MM.1S (cell line): Measurements from ENCODE around the gene POLD1.

Source experiments
- DNase-seq: peaks from one replicate; pipeline ENCODE4 v3.0.0-alpha.2; 2015
- H2AFZ ChIP-seq: fragments of 300-600 bp; sonication (generic); 2 replicates; pipeline ENCODE4 v1.6.0; 2016; ENCODE audit warnings: antibody characterized with exemption, low read length
- H3F3A ChIP-seq: fragments of 300-600 bp; sonication (generic); 2 replicates; pipeline ENCODE4 v1.6.1; 2016; ENCODE audit warnings: mild to moderate bottlenecking, antibody characterized with exemption, low read length, moderate library complexity, mixed read lengths; ENCODE audit not compliant: insufficient read depth
- H3K27ac ChIP-seq: fragments of 300-600 bp; sonication (generic); 2 replicates; pipeline ENCODE4 v1.5.1; 2016; ENCODE audit warnings: mild to moderate bottlenecking, low read length
- H3K27me3 ChIP-seq: fragments of 300-600 bp; sonication (generic); replicated peaks from 2 replicates; pipeline ENCODE4 v1.6.0; 2016; ENCODE audit warnings: low read length; ENCODE audit not compliant: insufficient read depth
- H3K36me3 ChIP-seq: fragments of 300-600 bp; sonication (generic); replicated peaks from 2 replicates; pipeline ENCODE4 v1.6.1; 2016; ENCODE audit warnings: mild to moderate bottlenecking, low read length, mixed read lengths; ENCODE audit not compliant: insufficient read depth
- H3K4me1 ChIP-seq: fragments of 300-600 bp; sonication (generic); 2 replicates; pipeline ENCODE4 v1.6.1; 2016; ENCODE audit warnings: low read length, mixed read lengths
- H3K4me2 ChIP-seq: fragments of 300-600 bp; sonication (generic); 2 replicates; pipeline ENCODE4 v1.6.0; 2016; ENCODE audit warnings: low read depth, low read length
- H3K4me3 ChIP-seq: fragments of 300-600 bp; sonication (generic); 2 replicates; pipeline ENCODE4 v1.5.1; 2016; ENCODE audit warnings: low read length, mixed read lengths
- H3K79me2 ChIP-seq: fragments of 300-600 bp; sonication (generic); 2 replicates; pipeline ENCODE4 v1.6.1; 2016; ENCODE audit warnings: mixed run types, low read length, mixed read lengths
- H3K9ac ChIP-seq: fragments of 300-600 bp; sonication (generic); 2 replicates; pipeline ENCODE4 v1.6.1; 2016; ENCODE audit warnings: low read length, mixed read lengths
- H3K9me2 ChIP-seq: fragments of 300-600 bp; sonication (generic); replicated peaks from 2 replicates; pipeline ENCODE4 v1.6.1; 2016; ENCODE audit warnings: mild to moderate bottlenecking, low read length, mixed read lengths; ENCODE audit not compliant: insufficient read depth
- H3K9me3 ChIP-seq: fragments of 300-600 bp; sonication (generic); replicated peaks from 2 replicates; pipeline ENCODE4 v1.6.1; 2016; ENCODE audit warnings: mild to moderate bottlenecking, low read length, mixed read lengths; ENCODE audit not compliant: insufficient read depth
- H4K20me1 ChIP-seq: fragments of 300-600 bp; sonication (generic); 2 replicates; pipeline ENCODE4 v1.6.1; 2016; ENCODE audit warnings: mild to moderate bottlenecking, low read length, moderate library complexity, mixed read lengths; ENCODE audit not compliant: insufficient read depth
- EZH2 ChIP-seq: fragments of 300-600 bp; sonication (generic); optimal IDR thresholded peaks from 2 replicates; pipeline ENCODE3; 2017; ENCODE audit warnings: low read depth, mild to moderate bottlenecking, antibody characterized with exemption, low read length, mixed read lengths
- EZH2phosphoT487 ChIP-seq: fragments of 300-600 bp; sonication (generic); IDR thresholded peaks from 2 replicates; pipeline ENCODE4 v1.6.1; 2018; ENCODE audit warnings: antibody characterized with exemption, low read length
- TF ChIP-seq, protein P1 (sequence below): fragments of 300-600 bp; sonication (generic); IDR thresholded peaks from 2 replicates; pipeline ENCODE4 v1.5.1; 2016; ENCODE audit warnings: antibody characterized with exemption, low read length, mixed read lengths

The POLD1 gene

DNA sequence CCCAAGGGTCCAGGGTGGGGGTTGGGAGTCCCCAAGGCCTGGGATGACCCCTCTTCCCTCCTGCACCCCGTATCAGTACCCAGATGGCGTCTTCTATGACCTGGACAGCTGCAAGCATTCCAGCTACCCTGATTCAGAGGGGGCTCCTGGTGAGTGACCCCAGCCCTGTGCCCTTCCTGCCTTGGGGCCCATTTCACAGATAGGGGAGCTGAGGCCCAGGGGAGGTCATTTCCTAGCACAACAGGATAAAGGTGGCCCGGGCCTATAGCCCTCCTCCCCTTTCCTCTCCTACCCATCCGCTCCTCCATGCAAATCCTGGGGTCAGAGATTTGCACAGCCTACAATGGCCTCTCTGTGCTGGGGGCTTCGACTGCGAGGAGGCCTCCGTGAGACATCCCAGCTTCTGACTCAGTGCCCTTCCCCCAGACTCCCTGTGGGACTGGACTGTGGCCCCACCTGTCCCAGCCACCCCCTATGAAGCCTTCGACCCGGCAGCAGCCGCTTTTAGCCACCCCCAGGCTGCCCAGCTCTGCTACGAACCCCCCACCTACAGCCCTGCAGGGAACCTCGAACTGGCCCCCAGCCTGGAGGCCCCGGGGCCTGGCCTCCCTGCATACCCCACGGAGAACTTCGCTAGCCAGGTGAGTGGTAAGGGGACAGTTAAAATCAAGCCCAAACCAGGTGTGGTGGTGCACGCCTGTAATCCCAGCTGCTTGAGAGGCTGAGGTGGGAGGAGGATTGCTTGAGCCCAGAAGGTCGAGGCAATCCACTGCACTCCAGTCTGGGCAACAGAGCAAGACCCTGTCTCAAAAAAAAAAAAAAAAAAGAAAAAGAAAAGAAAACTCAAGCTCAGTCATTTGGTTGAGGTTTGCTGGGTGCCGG is 38.5 kb downstream of the POLD1 start:
- Histone ChIP-seq H3F3A (no peaks in the 10 kb centered on the region), H3K9me3 (no peaks in the 10 kb centered on the region), H2AFZ (no peak overlapping the region), H3K9me2 (no peaks in the 10 kb centered on the region), H3K36me3 (no peaks in the 10 kb centered on the region), H3K27me3 (peaks cover 13% of the 10 kb centered on the region), H3K27ac (no peak overlapping the region), H3K79me2 (no peaks in the 10 kb centered on the region), H3K4me2 (no peak overlapping the region), H3K4me3 (no peak overlapping the region), H3K4me1 (peaks cover 17% of the 10 kb centered on the region), H3K9ac (no peak overlapping the region), H4K20me1 (no peaks in the 10 kb centered on the region)
- TF ChIP-seq, protein P1, sequence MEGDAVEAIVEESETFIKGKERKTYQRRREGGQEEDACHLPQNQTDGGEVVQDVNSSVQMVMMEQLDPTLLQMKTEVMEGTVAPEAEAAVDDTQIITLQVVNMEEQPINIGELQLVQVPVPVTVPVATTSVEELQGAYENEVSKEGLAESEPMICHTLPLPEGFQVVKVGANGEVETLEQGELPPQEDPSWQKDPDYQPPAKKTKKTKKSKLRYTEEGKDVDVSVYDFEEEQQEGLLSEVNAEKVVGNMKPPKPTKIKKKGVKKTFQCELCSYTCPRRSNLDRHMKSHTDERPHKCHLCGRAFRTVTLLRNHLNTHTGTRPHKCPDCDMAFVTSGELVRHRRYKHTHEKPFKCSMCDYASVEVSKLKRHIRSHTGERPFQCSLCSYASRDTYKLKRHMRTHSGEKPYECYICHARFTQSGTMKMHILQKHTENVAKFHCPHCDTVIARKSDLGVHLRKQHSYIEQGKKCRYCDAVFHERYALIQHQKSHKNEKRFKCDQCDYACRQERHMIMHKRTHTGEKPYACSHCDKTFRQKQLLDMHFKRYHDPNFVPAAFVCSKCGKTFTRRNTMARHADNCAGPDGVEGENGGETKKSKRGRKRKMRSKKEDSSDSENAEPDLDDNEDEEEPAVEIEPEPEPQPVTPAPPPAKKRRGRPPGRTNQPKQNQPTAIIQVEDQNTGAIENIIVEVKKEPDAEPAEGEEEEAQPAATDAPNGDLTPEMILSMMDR, result no peak
- TF ChIP-seq EZH2phosphoT487 (no peak), EZH2 (no peak)
- DNase-seq, result no peak

DNA sequence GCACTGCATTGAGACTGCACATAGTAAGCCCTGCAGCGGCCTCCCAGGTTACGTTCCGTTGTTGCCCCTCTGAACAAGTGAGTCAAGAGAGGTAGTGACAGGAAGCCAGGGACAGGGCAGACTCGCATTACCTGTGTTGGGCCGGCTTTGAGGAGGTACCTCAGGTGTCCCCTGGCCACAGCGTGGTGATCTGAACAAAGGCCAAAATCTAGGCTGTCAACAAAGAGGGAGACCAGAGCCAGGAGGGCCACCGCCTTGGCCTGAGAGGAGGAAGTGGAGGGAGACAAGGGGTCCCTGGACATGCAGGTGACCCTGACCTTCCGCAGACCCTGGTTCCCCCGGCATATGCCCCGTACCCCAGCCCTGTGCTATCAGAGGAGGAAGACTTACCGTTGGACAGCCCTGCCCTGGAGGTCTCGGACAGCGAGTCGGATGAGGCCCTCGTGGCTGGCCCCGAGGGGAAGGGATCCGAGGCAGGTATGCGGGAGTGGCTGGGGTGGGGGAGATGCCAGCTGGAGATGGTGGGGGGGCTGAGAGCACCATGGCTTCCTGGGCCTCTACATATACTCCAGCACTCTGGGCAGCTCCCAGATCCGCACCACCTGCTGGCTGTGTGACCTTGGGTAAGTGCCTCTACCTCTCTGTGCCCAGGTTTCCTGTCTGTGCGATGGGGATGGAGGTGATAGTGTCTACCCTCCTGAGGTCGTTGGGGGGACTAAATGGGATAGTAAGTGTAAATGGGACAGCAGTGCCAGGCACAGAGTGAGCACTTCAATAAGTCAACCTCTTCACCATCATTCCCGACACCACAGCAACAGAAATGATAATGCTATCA is 39.3 kb downstream of the POLD1 start:
- Histone ChIP-seq H3K9me3 (no peaks in the 10 kb centered on the region), H2AFZ (no peak overlapping the region), H3F3A (no peaks in the 10 kb centered on the region), H3K27ac (no peak overlapping the region), H4K20me1 (no peaks in the 10 kb centered on the region), H3K9me2 (no peaks in the 10 kb centered on the region), H3K27me3 (peaks cover 18% of the 10 kb centered on the region), H3K4me1 (peaks cover 22% of the 10 kb centered on the region), H3K36me3 (no peaks in the 10 kb centered on the region), H3K79me2 (no peaks in the 10 kb centered on the region), H3K4me2 (no peak overlapping the region), H3K9ac (no peak overlapping the region), H3K4me3 (no peak overlapping the region)
- no peak for DNase-seq
- TF ChIP-seq, protein P1, result no peak
- TF ChIP-seq EZH2phosphoT487 (no peak), EZH2 (no peak)

DNA sequence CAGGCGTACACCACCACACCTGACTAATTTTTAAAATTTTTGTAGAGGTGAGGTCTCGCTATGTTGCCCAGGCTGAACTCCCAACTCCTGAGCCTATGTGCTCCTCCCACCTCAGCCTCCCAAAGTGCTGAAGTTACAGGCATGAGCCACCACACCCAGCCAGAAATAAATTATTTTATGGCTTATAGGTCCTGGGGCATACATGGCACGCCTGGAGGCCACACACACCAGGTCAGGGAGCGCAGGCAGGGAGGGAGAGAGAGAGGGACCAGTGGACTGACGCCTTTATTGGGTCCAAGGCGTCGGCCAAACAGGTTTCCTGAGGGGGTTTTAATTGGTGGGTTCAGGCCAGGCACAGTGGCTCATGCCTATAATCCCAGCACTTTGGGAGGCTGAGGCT is 41.4 kb downstream of the POLD1 start:
- Histone ChIP-seq H3K27me3 (peaks cover 28% of the 10 kb centered on the region), H3K4me3 (no peak overlapping the region), H4K20me1 (no peaks in the 10 kb centered on the region), H3K27ac (no peak overlapping the region), H3K9me2 (no peaks in the 10 kb centered on the region), H3K4me2 (no peak overlapping the region), H3K4me1 (peaks cover 9% of the 10 kb centered on the region; the same call in 1 of the 2 replicates), H3K79me2 (no peaks in the 10 kb centered on the region), H3K9ac (no peak overlapping the region), H2AFZ (no peak overlapping the region), H3K36me3 (no peaks in the 10 kb centered on the region), H3F3A (no peaks in the 10 kb centered on the region), H3K9me3 (no peaks in the 10 kb centered on the region)
- no peak for TF ChIP-seq EZH2
- no peak for TF ChIP-seq EZH2phosphoT487
- TF ChIP-seq, protein P1, result no peak
- no peak for DNase-seq
